ENCODE results near the gene ZNF580. TPM values are rescaled to one million over a fixed set of nuclear protein-coding genes. Genes with fewer than 3 reads are reported as not detected.

Gene ZNF580
- total and polyA plus RNA-seq, 2 of the 13 experiments (the other 11 are each of a cell fraction or from before 2014, with no cell fraction given): 4.4 to 6.0 TPM

- TF ChIP-seq ZNF263 (CRISPR knock-in tag; IDR thresholded peaks at IDR 0.05) (peak; percentile 65), ZNF543 (CRISPR knock-in tag; IDR thresholded peaks at IDR 0.05) (peak; percentile 73), ZNF720 (CRISPR knock-in tag; IDR thresholded peaks at IDR 0.05) (no peak), FOXP1 (IDR thresholded peaks at IDR 0.05) (no peak), FOXP1 (CRISPR knock-in tag; IDR thresholded peaks at IDR 0.05) (no peak), ZNF138 (CRISPR knock-in tag; IDR thresholded peaks at IDR 0.05; ENCODE audit: low read depth) (0 out of 2 replicates have a peak, but pooled peaks have one; percentile 55), ZNF275 (CRISPR knock-in tag; IDR thresholded peaks at IDR 0.05; ENCODE audit: borderline replicate concordance) (peak; percentile 57), NKX3-1 (CRISPR knock-in tag; IDR thresholded peaks at IDR 0.05) (no peak), ARID5B (CRISPR knock-in tag; IDR thresholded peaks at IDR 0.05) (peak; percentile 29; the same call in 1 of the 2 replicates), MNT (IDR thresholded peaks at IDR 0.05) (0 out of 2 replicates have a peak, but pooled peaks have one; percentile 21), ETV5 (CRISPR knock-in tag; IDR thresholded peaks at IDR 0.05; ENCODE audit: borderline replicate concordance) (no peak), POLR2A (IDR thresholded peaks at IDR 0.05; ENCODE audit: insufficient read depth in 1 of 2, low read depth in 2 of 2, low read length in 2 of 2) (peak in 1 of 2 experiments; percentile 18; a peak in 2 of 4 replicates), IRF9 (CRISPR knock-in tag; IDR thresholded peaks at IDR 0.05; ENCODE audit: borderline replicate concordance) (0 out of 2 replicates have a peak, but pooled peaks have one; percentile 8), ZNF740 (CRISPR knock-in tag; IDR thresholded peaks at IDR 0.05) (peak; percentile 96), ONECUT2 (CRISPR knock-in tag; IDR thresholded peaks at IDR 0.05) (no peak), ZHX1 (CRISPR knock-in tag; IDR thresholded peaks at IDR 0.05; ENCODE audit: low read depth) (no peak), ZNF562 (CRISPR knock-in tag; IDR thresholded peaks at IDR 0.05; ENCODE audit: borderline replicate concordance) (no peak), ZNF570 (CRISPR knock-in tag; IDR thresholded peaks at IDR 0.05; ENCODE audit: borderline replicate concordance) (no peak), SP2 (CRISPR knock-in tag; IDR thresholded peaks at IDR 0.05) (no peak)
Observed at GRCh38 chr19:55598719-55599467, 41.9 kb upstream of the ZNF580 start (continued).
